DND-41 (cell line): ENCODE measurements around the gene APBB2.

Source experiments
- ATAC-seq: fragments of 200-7000 bp; cut with Tn5 transposase; 3 replicates; pipeline ENCODE4 v1.9.1; 2021; ENCODE audit warnings: low read depth; ENCODE audit not compliant: insufficient read depth
- DNase-seq: peaks from one replicate; pipeline ENCODE4 v3.0.0-alpha.2; 2020
- H2AFZ ChIP-seq: 2 replicates; pipeline ENCODE4 v1.6.0; 2012; ENCODE audit warnings: low read depth, low read length
- H3K27ac ChIP-seq: 2 replicates; pipeline ENCODE4 v1.5.1; 2012; ENCODE audit warnings: low read length, inconsistent platforms
- H3K27me3 ChIP-seq: fragments of 200-600 bp; sonication (generic); 2 replicates; pipeline ENCODE4 v1.6.0; 2012; ENCODE audit warnings: low read length, mild to moderate bottlenecking, inconsistent platforms; ENCODE audit not compliant: insufficient read depth, poor library complexity
- H3K36me3 ChIP-seq: 2 replicates; pipeline ENCODE4 v1.5.1; 2012; ENCODE audit warnings: low read length, inconsistent platforms; ENCODE audit not compliant: insufficient read depth
- H3K4me1 ChIP-seq: 2 replicates; pipeline ENCODE4 v1.5.1; 2012; ENCODE audit warnings: mild to moderate bottlenecking, low read length; ENCODE audit not compliant: insufficient read depth
- H3K4me2 ChIP-seq: 2 replicates; pipeline ENCODE4 v1.6.0; 2012; ENCODE audit warnings: mild to moderate bottlenecking, moderate library complexity, low read length, inconsistent platforms; ENCODE audit not compliant: insufficient read depth
- H3K4me3 ChIP-seq, 2 experiments: fragments of 200-600 bp in 1 of 2; shearing (Covaris generic) in 1 of 2; 2 replicates each; pipeline ENCODE4 v1.5.1; 2012 to 2016; ENCODE audit warnings: inconsistent platforms in 2 of 2, low read length in 2 of 2, mild to moderate bottlenecking in 2 of 2, low read depth in 1 of 2, moderate library complexity in 1 of 2
- H3K79me2 ChIP-seq: 2 replicates; pipeline ENCODE4 v1.6.0; 2012; ENCODE audit warnings: low read length, inconsistent platforms; ENCODE audit not compliant: insufficient read depth
- H3K9ac ChIP-seq: 2 replicates; pipeline ENCODE4 v1.6.0; 2012; ENCODE audit warnings: low read depth, mild to moderate bottlenecking, inconsistent platforms, low read length, moderate library complexity
- H3K9me3 ChIP-seq: 2 replicates; pipeline ENCODE4 v1.5.1; 2012; ENCODE audit warnings: low read length, moderate library complexity, mild to moderate bottlenecking, inconsistent platforms; ENCODE audit not compliant: insufficient read depth, severe bottlenecking
- H4K20me1 ChIP-seq: 2 replicates; pipeline ENCODE4 v1.6.0; 2012; ENCODE audit warnings: low read length; ENCODE audit not compliant: insufficient read depth
- EZH2 ChIP-seq: IDR thresholded peaks from 3 replicates; pipeline ENCODE4 v1.6.1; 2012; ENCODE audit warnings: borderline replicate concordance, low read depth, mild to moderate bottlenecking, moderate library complexity, low read length, inconsistent platforms; ENCODE audit not compliant: severe bottlenecking
- TF ChIP-seq, protein P1 (sequence below): IDR thresholded peaks from 2 replicates; pipeline ENCODE4 v1.5.1; 2012; ENCODE audit warnings: borderline replicate concordance, low read length, moderate library complexity, mild to moderate bottlenecking; ENCODE audit not compliant: poor library complexity, severe bottlenecking; ENCODE audit errors: extremely low read depth

Gene APBB2

GRCh38 chr4:41022116-41022515, 192.2 kb downstream of the APBB2 start:
- H3K4me2 ChIP-seq: no peak overlapping the region

DNA sequence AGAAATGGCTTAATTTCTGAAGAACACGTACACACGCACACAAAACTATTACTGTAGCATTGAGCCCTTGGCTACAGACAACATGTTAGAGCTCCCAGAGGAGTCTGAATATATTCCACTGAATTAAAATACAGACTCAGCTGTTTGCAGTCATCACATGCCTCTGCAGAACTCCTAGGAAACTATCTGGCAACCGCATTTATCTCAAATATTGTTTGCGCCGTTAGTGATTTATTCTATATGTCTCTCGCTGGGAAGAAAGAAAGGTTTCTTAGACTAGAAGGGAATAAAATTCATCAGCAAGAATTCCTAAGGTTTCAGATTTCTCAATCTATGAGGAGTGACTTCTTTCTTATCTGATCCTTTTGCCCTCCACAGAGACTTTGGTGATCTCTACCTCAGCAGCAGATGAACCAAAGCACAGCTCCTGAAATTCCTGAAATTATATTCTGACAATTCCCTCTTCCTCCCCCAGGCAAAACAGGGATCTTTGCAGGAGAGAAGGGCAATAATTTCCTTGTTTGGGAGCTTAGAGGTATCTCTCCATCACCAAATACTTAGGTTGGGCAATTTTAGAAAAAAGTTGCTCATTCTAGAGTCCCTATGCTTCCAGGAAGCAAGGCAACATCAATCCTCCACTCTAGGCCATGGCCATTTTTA, 199.2 kb downstream of the APBB2 start:
- H3K79me2 ChIP-seq: no peaks in the 10 kb centered on the region
- H3K4me2 ChIP-seq: no peak overlapping the region
- no peaks in the 10 kb centered on the region for H3K4me1 ChIP-seq
- H3K9me3 ChIP-seq: no peaks in the 10 kb centered on the region
- no peaks in the 10 kb centered on the region for H4K20me1 ChIP-seq
- no peak overlapping the region for H3K9ac ChIP-seq
- TF ChIP-seq EZH2: no peak
- TF ChIP-seq, protein P1, sequence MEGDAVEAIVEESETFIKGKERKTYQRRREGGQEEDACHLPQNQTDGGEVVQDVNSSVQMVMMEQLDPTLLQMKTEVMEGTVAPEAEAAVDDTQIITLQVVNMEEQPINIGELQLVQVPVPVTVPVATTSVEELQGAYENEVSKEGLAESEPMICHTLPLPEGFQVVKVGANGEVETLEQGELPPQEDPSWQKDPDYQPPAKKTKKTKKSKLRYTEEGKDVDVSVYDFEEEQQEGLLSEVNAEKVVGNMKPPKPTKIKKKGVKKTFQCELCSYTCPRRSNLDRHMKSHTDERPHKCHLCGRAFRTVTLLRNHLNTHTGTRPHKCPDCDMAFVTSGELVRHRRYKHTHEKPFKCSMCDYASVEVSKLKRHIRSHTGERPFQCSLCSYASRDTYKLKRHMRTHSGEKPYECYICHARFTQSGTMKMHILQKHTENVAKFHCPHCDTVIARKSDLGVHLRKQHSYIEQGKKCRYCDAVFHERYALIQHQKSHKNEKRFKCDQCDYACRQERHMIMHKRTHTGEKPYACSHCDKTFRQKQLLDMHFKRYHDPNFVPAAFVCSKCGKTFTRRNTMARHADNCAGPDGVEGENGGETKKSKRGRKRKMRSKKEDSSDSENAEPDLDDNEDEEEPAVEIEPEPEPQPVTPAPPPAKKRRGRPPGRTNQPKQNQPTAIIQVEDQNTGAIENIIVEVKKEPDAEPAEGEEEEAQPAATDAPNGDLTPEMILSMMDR: no peak
- no peaks in the 10 kb centered on the region for H3K27me3 ChIP-seq
- H3K36me3 ChIP-seq: no peaks in the 10 kb centered on the region
- no peak for DNase-seq
- H3K27ac ChIP-seq: no peak overlapping the region
- no peak for ATAC-seq
- H3K4me3 ChIP-seq: no peak overlapping the region
- no peak overlapping the region for H2AFZ ChIP-seq

More at GRCh38 chr4:41022116-41022515, 192.2 kb downstream of the APBB2 start:
- Histone ChIP-seq H3K79me2 (no peaks in the 10 kb centered on the region), H3K4me1 (no peaks in the 10 kb centered on the region), H3K36me3 (no peaks in the 10 kb centered on the region), H3K9ac (no peak overlapping the region), H3K4me3 (no peak overlapping the region), H2AFZ (no peak overlapping the region), H3K27ac (no peak overlapping the region), H4K20me1 (no peaks in the 10 kb centered on the region), H3K9me3 (peaks cover 19% of the 10 kb centered on the region), H3K27me3 (no peaks in the 10 kb centered on the region)
- ATAC-seq (no peak), DNase-seq (no peak)
- TF ChIP-seq EZH2: no peak
- TF ChIP-seq, protein P1: no peak

DNA sequence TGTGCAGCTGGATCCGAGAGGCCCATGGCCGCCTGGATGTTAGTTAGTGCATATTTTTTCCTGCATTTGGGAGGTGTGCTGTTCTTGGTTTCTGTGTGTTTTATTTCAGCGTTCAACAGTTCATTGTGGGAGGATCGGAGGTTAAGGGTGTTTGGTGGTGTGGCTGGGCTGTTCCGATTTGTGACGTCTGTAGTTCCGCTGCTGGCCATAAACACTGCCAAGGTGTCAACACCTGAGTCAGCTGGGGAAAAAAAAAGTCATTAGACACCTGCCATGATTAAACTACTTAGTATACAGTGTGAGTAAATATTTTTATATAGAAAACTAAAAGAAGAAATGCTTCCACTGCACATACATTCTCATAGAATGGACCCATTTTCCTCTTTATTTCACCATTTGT, 200.2 kb downstream of the APBB2 start:
- DNase-seq (no peak), ATAC-seq (no peak)
- Histone ChIP-seq H3K4me2 (no peak overlapping the region), H3K4me1 (no peaks in the 10 kb centered on the region), H3K79me2 (no peaks in the 10 kb centered on the region), H3K36me3 (no peaks in the 10 kb centered on the region), H3K27ac (no peak overlapping the region), H3K27me3 (no peaks in the 10 kb centered on the region), H3K9me3 (no peaks in the 10 kb centered on the region), H3K4me3 (no peak overlapping the region), H4K20me1 (no peaks in the 10 kb centered on the region), H2AFZ (no peak overlapping the region), H3K9ac (no peak overlapping the region)
- no peak for TF ChIP-seq EZH2
- TF ChIP-seq, protein P1: no peak
